Measurements from ENCODE around the gene ADAMTS2. TPM values are rescaled to one million over a fixed set of nuclear protein-coding genes. Genes with fewer than 3 reads are reported as not detected.

Gene ADAMTS2
- total and polyA plus RNA-seq, 2 of the 8 experiments (the other 6 are each of a cell fraction or from before 2014, with no cell fraction given), result 6.6 to 7.3 TPM

- Histone ChIP-seq H4K91ac (replicated peaks; ENCODE audit: insufficient read length, low read length) (no peak overlapping the region), H2BK15ac (ENCODE audit: low read length) (no peak overlapping the region), H3K27me3 (replicated peaks in 1 of 4; ENCODE audit: control insufficient read depth in 3 of 4, extremely low read depth in 1 of 4, insufficient read depth in 3 of 4, low read length in 3 of 4) (no peaks in the 10 kb centered on the region), H4K5ac (ENCODE audit: insufficient read length, low read depth, low read length) (no peak overlapping the region), H3K4ac (replicated peaks; ENCODE audit: insufficient read length, low read depth, low read length) (no peak overlapping the region), H2AFZ (ENCODE audit: low read length) (no peak overlapping the region), H3K14ac (ENCODE audit: insufficient read length) (no peak overlapping the region), H3K79me1 (ENCODE audit: low read depth, low read length) (no peaks in the 10 kb centered on the region; the same call in 1 of the 2 replicates), H2BK20ac (ENCODE audit: low read length) (no peak overlapping the region), H3K4me1 (replicated peaks in 1 of 4; ENCODE audit: control insufficient read depth in 3 of 4, insufficient read depth in 4 of 4, low read length in 3 of 4) (no peaks in the 10 kb centered on the region; a peak in 1 of 7 replicates), H3K4me3 (ENCODE audit: extremely low read depth in 1 of 4, insufficient read depth in 2 of 4, low read depth in 3 of 4, low read length in 4 of 4) (no peak overlapping the region), H2BK12ac (ENCODE audit: low read depth, low read length) (no peak overlapping the region), H3K23me2 (ENCODE audit: low read depth, low read length) (no peaks in the 10 kb centered on the region), H3K79me2 (ENCODE audit: control insufficient read depth in 1 of 2, insufficient read depth in 2 of 2, low read length in 2 of 2) (no peaks in the 10 kb centered on the region), H3K56ac (replicated peaks; ENCODE audit: insufficient read length, low read depth, low read length) (no peak overlapping the region), H3K18ac (ENCODE audit: extremely low read depth, low read length) (no peak overlapping the region), H3K9me3 (ENCODE audit: insufficient read depth in 2 of 2, low read depth in 1 of 2, low read length in 1 of 2) (no peaks in the 10 kb centered on the region), H2BK5ac (ENCODE audit: low read depth, low read length) (no peak overlapping the region), H3K9ac (replicated peaks in 1 of 4; ENCODE audit: extremely low read depth in 1 of 4, low read depth in 3 of 4, low read length in 3 of 4) (no peak overlapping the region), H3K4me2 (ENCODE audit: insufficient read depth in 1 of 2, low read depth in 2 of 2, low read length in 2 of 2) (no peak overlapping the region), H4K20me1 (replicated peaks in 1 of 2; ENCODE audit: control insufficient read depth in 1 of 2, insufficient read depth in 2 of 2, low read length in 2 of 2) (no peaks in the 10 kb centered on the region), H4K8ac (ENCODE audit: extremely low read depth, insufficient read depth, low read length) (peak overlapping the region; percentile 57; the same call in 1 of the 2 replicates), H3K36me3 (ENCODE audit: control insufficient read depth in 2 of 4, insufficient read depth in 4 of 4, low read length in 3 of 4) (no peaks in the 10 kb centered on the region), H2AK5ac (ENCODE audit: low read depth, low read length) (no peak overlapping the region), H3K27ac (ENCODE audit: low read depth, low read length) (no peak overlapping the region), H2BK120ac (replicated peaks; ENCODE audit: low read depth, low read length) (no peak overlapping the region), H3K23ac (ENCODE audit: insufficient read length) (no peak overlapping the region)
- ChIA-PET POLR2A (ENCODE audit: partially characterized antibody) (interaction anchor here (1.2 kb wide), 1 partner anchor 27 kb away, joined by 3 read pairs; no protein-coding TSS in a partner anchor), CTCF (ENCODE audit: partially characterized antibody) (interaction anchor here (0.8 kb wide), 1 partner anchor 131 kb away, joined by 3 read pairs; no protein-coding TSS in a partner anchor)
- 90% methylated on average over 14 of the region's 14 CpGs; no CpG with 5 or more reads in 1 of the 2 experiments for WGBS, 2 experiments (ENCODE audit: extremely low coverage in 1 of 2, insufficient coverage in 1 of 2, insufficient read length in 1 of 2, insufficient replicate concordance in 2 of 2, low coverage in 1 of 2, low lambda C conversion rate in 2 of 2, missing lambda C conversion rate in 1 of 2)
- DNase-seq (ENCODE audit: low read depth in 1 of 2, low spot score in 2 of 2), result no peak
- FAIRE-seq, result no peak
- no peak for TF ChIP-seq TEAD4 (IDR thresholded peaks at IDR 0.05; ENCODE audit: low read depth, low read length)
- TF ChIP-seq CEBPB (IDR thresholded peaks at IDR 0.05; ENCODE audit: low read depth, low read length), result no peak
- TF ChIP-seq SP1 (IDR thresholded peaks at IDR 0.05; ENCODE audit: low read depth, low read length), result no peak
- no peak for TF ChIP-seq TBP (IDR thresholded peaks at IDR 0.05; ENCODE audit: low read depth, low read length)
- TF ChIP-seq CTBP2 (IDR thresholded peaks at IDR 0.05; ENCODE audit: borderline replicate concordance, insufficient read depth, insufficient read length, low read length), result no peak
- no peak for TF ChIP-seq SIX5 (IDR thresholded peaks at IDR 0.05; ENCODE audit: low read depth, low read length)
- TF ChIP-seq EP300 (IDR thresholded peaks at IDR 0.05; ENCODE audit: borderline replicate concordance in 1 of 2, low read depth in 2 of 2, low read length in 2 of 2), result no peak
- no peak for TF ChIP-seq EGR1 (IDR thresholded peaks at IDR 0.05; ENCODE audit: borderline replicate concordance, low read depth, low read length)
- no peak for TF ChIP-seq EZH2 (IDR thresholded peaks at IDR 0.05; ENCODE audit: low read depth, low read length, severe bottlenecking)
- no peak for TF ChIP-seq SP4 (IDR thresholded peaks at IDR 0.05; ENCODE audit: low read length)
- no peak for TF ChIP-seq RBBP5 (IDR thresholded peaks at IDR 0.05; ENCODE audit: borderline replicate concordance, low read depth, low read length)
- TF ChIP-seq POLR2A (IDR thresholded peaks at IDR 0.05; ENCODE audit: control extremely low read depth in 1 of 2, low read depth in 2 of 2, low read length in 2 of 2), result no peak
- TF ChIP-seq E2F6 (IDR thresholded peaks at IDR 0.05), result no peak
Measured at GRCh38 chr5:179298181-179298993, 46.9 kb downstream of the ADAMTS2 start.
